Smooth muscle cell (in vitro differentiated cells): ENCODE results near the gene NRCAM. TPM values are rescaled to one million over a fixed set of nuclear protein-coding genes. Genes with fewer than 3 reads are reported as not detected.

ENCODE experiments used
- DNase-seq: peaks from one replicate; lab custom pipeline; 2025; ENCODE audit not compliant: unreplicated experiment; lab: John Stamatoyannopoulos, UW
- H2AFZ ChIP-seq: fragments of 200-600 bp; sonication (generic); 2 replicates; pipeline ENCODE4 v1.6.0; 2016; ENCODE audit warnings: antibody characterized with exemption, low read depth, mild to moderate bottlenecking
- H3F3A ChIP-seq: fragments of 200-600 bp; sonication (generic); 2 replicates; pipeline ENCODE4 v1.6.0; 2017; ENCODE audit warnings: antibody characterized with exemption, low read depth
- H3K27ac ChIP-seq: fragments of 200-600 bp; sonication (generic); 2 replicates; pipeline ENCODE4 v1.5.1; 2016; ENCODE audit warnings: low read depth, mild to moderate bottlenecking
- H3K27me3 ChIP-seq: fragments of 200-600 bp; sonication (generic); 2 replicates; pipeline ENCODE4 v1.6.1; 2016; ENCODE audit warnings: low read depth, mild to moderate bottlenecking
- H3K36me3 ChIP-seq: fragments of 200-600 bp; sonication (generic); 2 replicates; pipeline ENCODE4 v1.5.1; 2016; ENCODE audit warnings: low read depth
- H3K4me1 ChIP-seq: fragments of 200-600 bp; sonication (generic); 2 replicates; pipeline ENCODE4 v1.5.1; 2016; ENCODE audit warnings: low read depth
- H3K4me2 ChIP-seq: fragments of 200-600 bp; sonication (generic); 2 replicates; pipeline ENCODE4 v1.6.0; 2016; ENCODE audit warnings: mild to moderate bottlenecking
- H3K4me3 ChIP-seq: fragments of 200-600 bp; sonication (generic); 2 replicates; pipeline ENCODE4 v1.5.1; 2016; ENCODE audit warnings: mild to moderate bottlenecking
- H3K79me2 ChIP-seq: fragments of 200-600 bp; sonication (generic); 2 replicates; pipeline ENCODE4 v1.6.0; 2016; ENCODE audit warnings: low read depth, mild to moderate bottlenecking
- H3K9ac ChIP-seq: fragments of 200-600 bp; sonication (generic); 2 replicates; pipeline ENCODE4 v1.6.0; 2016; ENCODE audit warnings: low read depth
- H3K9me3 ChIP-seq: fragments of 200-600 bp; sonication (generic); replicated peaks from 2 replicates; pipeline ENCODE4 v1.5.1; 2016; ENCODE audit warnings: low read depth
- H4K20me1 ChIP-seq: fragments of 200-600 bp; sonication (generic); 2 replicates; pipeline ENCODE4 v1.6.0; 2016; ENCODE audit warnings: low read depth
- WGBS: methylation state at CpG from one replicate; pipeline ENCODE4 v1.1.7; 2016; ENCODE audit warnings: low lambda C conversion rate; 5-methylcytosine and 5-hydroxymethylcytosine counted together
- polyA plus RNA-seq: library from polyadenylated mRNA; unstranded; fragments of >200 nt; fragmentation: Nextera tagmentation; extraction: Ambion mirVana; gene quantifications from 2 replicates; pipeline ENCODE4 v1.2.1, GENCODE V29; 2016
- total RNA-seq: library from RNA; depleted of rRNA; stranded (reverse); fragments of >200 nt; gene quantifications from 2 replicates; pipeline ENCODE4 v1.2.3, GENCODE V29; 2014
- TF ChIP-seq, protein P1 (sequence below): fragments of 200-600 bp; sonication (generic); IDR thresholded peaks from 2 replicates; pipeline ENCODE4 v1.5.1; 2017; ENCODE audit warnings: borderline replicate concordance, mild to moderate bottlenecking, antibody characterized with exemption; ENCODE audit not compliant: insufficient read depth, poor library complexity, severe bottlenecking

Gene NRCAM
- total and polyA plus RNA-seq, 2 experiments from 2014 or later = 0.49 TPM; not detected in 1

DNA sequence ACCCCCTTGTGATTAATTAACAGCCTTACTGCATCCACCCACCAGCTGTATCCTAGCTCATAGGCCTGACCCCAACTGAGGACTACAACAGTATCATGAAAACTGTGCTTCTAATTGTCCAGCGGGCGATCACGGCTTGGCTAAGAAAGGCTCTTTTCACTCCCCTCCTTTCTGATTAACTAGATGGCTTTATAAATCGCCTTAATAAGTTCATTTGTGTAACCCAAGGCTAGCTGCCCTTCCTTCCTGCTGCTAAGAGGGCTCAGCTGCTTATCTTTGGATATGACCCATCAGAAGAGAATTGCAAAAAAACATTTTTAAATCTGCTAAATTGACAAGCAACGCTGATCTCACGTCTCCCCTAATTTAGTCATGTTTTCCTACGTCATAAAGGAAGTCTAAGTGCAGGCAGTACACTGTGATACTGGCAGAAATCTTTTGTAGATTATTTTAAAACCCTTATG, 163.1 kb downstream of the NRCAM start:
- Histone ChIP-seq H3K36me3 (no peaks in the 10 kb centered on the region), H3K4me1 (peaks cover 65% of the 10 kb centered on the region)
- DNase-seq = no peak

DNA sequence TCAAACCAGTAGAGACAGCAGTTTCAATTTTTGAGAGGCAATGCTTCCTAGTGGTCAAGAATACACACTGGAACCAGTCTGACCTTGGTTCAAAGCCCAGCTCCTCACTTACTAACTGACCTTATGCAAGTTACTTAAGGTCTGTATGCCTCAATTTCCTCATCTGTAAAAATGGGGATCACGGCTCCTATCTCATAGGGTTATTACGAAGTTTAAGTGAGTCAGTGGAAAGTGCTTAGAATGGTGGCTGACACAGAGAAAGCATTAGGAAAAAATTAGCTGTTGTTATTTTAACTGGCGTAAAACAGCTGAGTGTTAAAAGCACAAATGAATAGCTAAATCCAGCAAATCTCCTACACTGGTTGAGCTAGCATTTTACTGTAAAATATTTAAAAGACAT, 163.7 kb downstream of the NRCAM start:
- H3F3A ChIP-seq = peaks cover 11% of the 10 kb centered on the region
- no peaks in the 10 kb centered on the region for H3K79me2 ChIP-seq
- no peaks in the 10 kb centered on the region for H3K9me3 ChIP-seq
- H3K9ac ChIP-seq = no peak overlapping the region
- TF ChIP-seq, protein P1, sequence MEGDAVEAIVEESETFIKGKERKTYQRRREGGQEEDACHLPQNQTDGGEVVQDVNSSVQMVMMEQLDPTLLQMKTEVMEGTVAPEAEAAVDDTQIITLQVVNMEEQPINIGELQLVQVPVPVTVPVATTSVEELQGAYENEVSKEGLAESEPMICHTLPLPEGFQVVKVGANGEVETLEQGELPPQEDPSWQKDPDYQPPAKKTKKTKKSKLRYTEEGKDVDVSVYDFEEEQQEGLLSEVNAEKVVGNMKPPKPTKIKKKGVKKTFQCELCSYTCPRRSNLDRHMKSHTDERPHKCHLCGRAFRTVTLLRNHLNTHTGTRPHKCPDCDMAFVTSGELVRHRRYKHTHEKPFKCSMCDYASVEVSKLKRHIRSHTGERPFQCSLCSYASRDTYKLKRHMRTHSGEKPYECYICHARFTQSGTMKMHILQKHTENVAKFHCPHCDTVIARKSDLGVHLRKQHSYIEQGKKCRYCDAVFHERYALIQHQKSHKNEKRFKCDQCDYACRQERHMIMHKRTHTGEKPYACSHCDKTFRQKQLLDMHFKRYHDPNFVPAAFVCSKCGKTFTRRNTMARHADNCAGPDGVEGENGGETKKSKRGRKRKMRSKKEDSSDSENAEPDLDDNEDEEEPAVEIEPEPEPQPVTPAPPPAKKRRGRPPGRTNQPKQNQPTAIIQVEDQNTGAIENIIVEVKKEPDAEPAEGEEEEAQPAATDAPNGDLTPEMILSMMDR = no peak
- H2AFZ ChIP-seq = peak overlapping the region; percentile 26
- H3K36me3 ChIP-seq = no peaks in the 10 kb centered on the region
- 26% methylated on average over 3 of the region's 3 CpGs for WGBS
- H4K20me1 ChIP-seq = no peaks in the 10 kb centered on the region
- H3K4me3 ChIP-seq = no peak overlapping the region
- DNase-seq = no peak
- H3K27ac ChIP-seq = peak overlapping the region; percentile 0
- H3K4me2 ChIP-seq = peak overlapping the region; percentile 1
- peaks cover 65% of the 10 kb centered on the region for H3K4me1 ChIP-seq
- H3K27me3 ChIP-seq = no peaks in the 10 kb centered on the region

More for the DNA sequence above, 163.1 kb downstream of the NRCAM start:
- H3K27ac ChIP-seq = peak overlapping the region; percentile 0
- peak overlapping the region; percentile 1 for H3K4me2 ChIP-seq
- no peaks in the 10 kb centered on the region for H3K9me3 ChIP-seq
- peak overlapping the region; percentile 26 for H2AFZ ChIP-seq
- 67% methylated on average over 7 of the region's 7 CpGs for WGBS
- H3K27me3 ChIP-seq = no peaks in the 10 kb centered on the region
- no peaks in the 10 kb centered on the region for H4K20me1 ChIP-seq
- no peak overlapping the region for H3K4me3 ChIP-seq
- TF ChIP-seq, protein P1 = no peak
- peaks cover 11% of the 10 kb centered on the region for H3F3A ChIP-seq
- H3K9ac ChIP-seq = no peak overlapping the region
- H3K79me2 ChIP-seq = no peaks in the 10 kb centered on the region

DNA sequence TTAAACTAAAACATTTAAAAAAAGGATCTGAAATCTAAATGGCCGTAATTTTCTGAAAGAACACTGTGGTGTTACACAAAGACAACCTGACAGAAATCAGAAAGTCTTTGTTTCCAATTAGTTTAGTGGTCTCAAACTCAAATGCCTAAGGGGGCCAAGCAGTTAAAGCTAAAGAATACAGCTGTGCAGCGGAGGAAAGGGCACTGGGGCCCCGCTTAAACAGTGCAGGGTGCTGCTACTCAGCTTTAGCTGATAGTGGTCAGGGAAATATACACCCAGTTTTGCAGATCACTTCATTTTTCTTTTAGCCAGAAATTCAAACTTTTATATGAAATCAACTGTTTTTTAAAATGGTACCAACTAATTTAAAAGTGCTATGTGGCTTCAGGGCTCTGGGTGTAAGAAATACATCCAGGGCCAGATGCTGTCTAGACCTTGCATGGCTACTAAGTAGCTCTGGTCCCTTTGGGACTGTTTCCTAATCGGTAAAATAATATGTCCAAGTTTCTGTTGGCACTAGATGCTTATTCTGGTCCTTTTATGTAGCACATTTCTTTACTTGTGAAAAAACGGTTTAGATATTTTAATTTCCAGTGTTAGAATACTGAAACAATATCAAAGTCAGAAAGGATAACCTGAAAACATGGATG, 164.3 kb downstream of the NRCAM start:
- 75% methylated on average over 5 of the region's 5 CpGs for WGBS
- Histone ChIP-seq H3K4me1 (peaks cover 63% of the 10 kb centered on the region), H4K20me1 (no peaks in the 10 kb centered on the region), H3K4me2 (no peak overlapping the region), H3K36me3 (no peaks in the 10 kb centered on the region), H3K27ac (no peak overlapping the region), H3F3A (peaks cover 11% of the 10 kb centered on the region), H3K79me2 (no peaks in the 10 kb centered on the region), H3K27me3 (no peaks in the 10 kb centered on the region), H3K9me3 (no peaks in the 10 kb centered on the region), H3K4me3 (no peak overlapping the region), H3K9ac (no peak overlapping the region), H2AFZ (no peak overlapping the region)
- no peak for DNase-seq
- TF ChIP-seq, protein P1 = no peak

DNA sequence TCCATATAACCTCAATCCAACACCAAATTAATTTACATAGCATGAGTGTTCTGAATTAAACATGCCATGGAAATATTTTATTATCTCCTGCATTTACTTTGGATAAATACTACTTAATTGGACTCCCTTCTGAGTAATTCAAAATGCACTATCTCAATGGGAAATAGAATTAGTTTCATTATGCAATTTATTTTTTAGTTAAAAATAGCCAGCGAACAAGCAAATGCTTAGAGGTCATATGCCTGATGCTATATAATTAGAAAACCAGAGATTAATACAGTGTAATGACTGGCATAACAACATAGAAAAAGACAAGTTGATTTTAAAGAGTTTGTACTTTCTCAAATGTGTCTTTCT, 165.1 kb downstream of the NRCAM start:
- H2AFZ ChIP-seq = peak overlapping the region; percentile 50

More for the DNA sequence above, 165.1 kb downstream of the NRCAM start:
- no peaks in the 10 kb centered on the region for H3K79me2 ChIP-seq
- TF ChIP-seq, protein P1 = no peak
- no peak overlapping the region for H3K27ac ChIP-seq
- H3K4me1 ChIP-seq = peaks cover 61% of the 10 kb centered on the region
- no peaks in the 10 kb centered on the region for H3K36me3 ChIP-seq
- DNase-seq = no peak
- H3K27me3 ChIP-seq = no peaks in the 10 kb centered on the region
- H3K9ac ChIP-seq = no peak overlapping the region
- peak overlapping the region; percentile 4 for H3K4me3 ChIP-seq
- H3K9me3 ChIP-seq = no peaks in the 10 kb centered on the region
- H3F3A ChIP-seq = peaks cover 11% of the 10 kb centered on the region
- WGBS = 91% methylated on average over 1 of the region's 1 CpG
- H3K4me2 ChIP-seq = peak overlapping the region; percentile 56
- H4K20me1 ChIP-seq = no peaks in the 10 kb centered on the region
